Measurements from ENCODE around the gene WDR37.
"Not testable (repeated sequence)": the region's sequence is repeated elsewhere in the genome, so short reads cannot be mapped to it uniquely, and the experiment has no call there.

WDR37 gene

GRCh38 chr10:1041514-1041913, 14.7 kb upstream of the WDR37 start:
- DNase-seq (ENCODE audit: low read depth in 2 of 2), result no peak

- no peak for DNase-seq (ENCODE audit: low read depth in 2 of 2)
These were observed 12.6 kb upstream of the WDR37 start for GRCh38 chr10:1043532-1043995.

- no peak for DNase-seq (ENCODE audit: low read depth in 2 of 2)
These were observed 12.0 kb upstream of the WDR37 start for GRCh38 chr10:1044146-1044545.

GRCh38 chr10:1044964-1045363, 11.2 kb upstream of the WDR37 start:
- DNase-seq (ENCODE audit: low read depth in 2 of 2), result no peak

- DNase-seq (ENCODE audit: low read depth in 2 of 2), result no peak
These were observed 10.8 kb upstream of the WDR37 start for GRCh38 chr10:1045415-1045814.

- DNase-seq (ENCODE audit: low read depth in 2 of 2), result no peak
These were observed 8.2 kb upstream of the WDR37 start for GRCh38 chr10:1047937-1048336.

GRCh38 chr10:1048349-1048731, 7.8 kb upstream of the WDR37 start:
- no peak for DNase-seq (ENCODE audit: low read depth in 2 of 2)

- DNase-seq (ENCODE audit: low read depth in 2 of 2), result peak; percentile 96
These were observed 7.3 kb upstream of the WDR37 start, which contains the start of gene IDI1 for GRCh38 chr10:1048732-1049424. TSS of gene IDI1 (minus strand) at chr10:1049119. CDS start at chr10:1049003, 116 bp downstream.

GRCh38 chr10:1049425-1049958, 6.7 kb upstream of the WDR37 start:
- no peak for DNase-seq (ENCODE audit: low read depth in 2 of 2)

GRCh38 chr10:1050145-1050544, 6.0 kb upstream of the WDR37 start:
- DNase-seq (ENCODE audit: low read depth in 2 of 2), result no peak

GRCh38 chr10:1050554-1050953, 5.6 kb upstream of the WDR37 start:
- no peak for DNase-seq (ENCODE audit: low read depth in 2 of 2)

- no peak for DNase-seq (ENCODE audit: low read depth in 2 of 2)
These were observed 1.5 kb upstream of the WDR37 start for GRCh38 chr10:1054684-1055083.

- no peak for DNase-seq (ENCODE audit: low read depth in 2 of 2)
These were observed 997 bp downstream of the WDR37 start for GRCh38 chr10:1057106-1057657.

GRCh38 chr10:1058017-1058416, 1.8 kb downstream of the WDR37 start:
- no peak for DNase-seq (ENCODE audit: low read depth in 2 of 2)

- no peak for DNase-seq (ENCODE audit: low read depth in 2 of 2)
These were observed 3.7 kb downstream of the WDR37 start for GRCh38 chr10:1059902-1060301.

- no peak for DNase-seq (ENCODE audit: low read depth in 2 of 2)
These were observed 6.0 kb downstream of the WDR37 start for GRCh38 chr10:1061930-1062774.

GRCh38 chr10:1063232-1063865, 7.2 kb downstream of the WDR37 start:
- DNase-seq (ENCODE audit: low read depth in 2 of 2), result no peak

- no peak for DNase-seq (ENCODE audit: low read depth in 2 of 2)
These were observed 8.7 kb downstream of the WDR37 start for GRCh38 chr10:1064964-1065247.

GRCh38 chr10:1066734-1067133, 10.5 kb downstream of the WDR37 start:
- DNase-seq (ENCODE audit: low read depth in 2 of 2), result not testable (repeated sequence)

GRCh38 chr10:1068380-1069361, 12.5 kb downstream of the WDR37 start:
- no peak for DNase-seq (ENCODE audit: low read depth in 2 of 2)

GRCh38 chr10:1070919-1071318, 14.7 kb downstream of the WDR37 start:
- DNase-seq (ENCODE audit: low read depth in 2 of 2), result no peak
